ENCODE data around the gene VPS13A.

The VPS13A gene

GRCh38 chr9:77455312-77455927 lies 278.1 kb downstream of the VPS13A start:
- DNase-seq (ENCODE audit: low read depth in 1 of 2, low spot score in 1 of 2): no peak

GRCh38 chr9:77456829-77457437 lies 279.6 kb downstream of the VPS13A start:
- peak; percentile 44 to 73 for DNase-seq (ENCODE audit: low read depth in 1 of 2, low spot score in 1 of 2)

- DNase-seq (ENCODE audit: low read depth in 1 of 2, low spot score in 1 of 2): peak; percentile 19 to 21
Measured at GRCh38 chr9:77457916-77458592, 280.7 kb downstream of the VPS13A start.

- no peak for DNase-seq (ENCODE audit: low read depth in 1 of 2, low spot score in 1 of 2)
Measured at GRCh38 chr9:77460938-77461337, 283.6 kb downstream of the VPS13A start.

GRCh38 chr9:77462066-77462465 lies 284.7 kb downstream of the VPS13A start:
- no peak for DNase-seq (ENCODE audit: low read depth in 1 of 2, low spot score in 1 of 2)

- DNase-seq (ENCODE audit: low read depth in 1 of 2, low spot score in 1 of 2): no peak
Measured at GRCh38 chr9:77463151-77463550, 285.8 kb downstream of the VPS13A start.

GRCh38 chr9:77464661-77465060 lies 287.3 kb downstream of the VPS13A start:
- DNase-seq (ENCODE audit: low read depth in 1 of 2, low spot score in 1 of 2): no peak

GRCh38 chr9:77469515-77470231 lies 292.3 kb downstream of the VPS13A start:
- DNase-seq (ENCODE audit: low read depth in 1 of 2, low spot score in 1 of 2): no peak
